GM10248 (cell line): ENCODE measurements around the gene OPRL1.
A peak's percentile ranks its signal among the peaks of the same experiment; 100 is the strongest.
"Not testable (repeated sequence)": the region's sequence is repeated elsewhere in the genome, so short reads cannot be mapped to it uniquely, and the experiment has no call there.

Source experiments
- CTCF ChIA-PET: fragments of 300-600 bp; sonication (Branson Sonifier 250); formaldehyde crosslinking; extraction: SDS; loops from one replicate; lab custom pipeline; 2021; ENCODE audit warnings: antibody characterized with exemption; lab: Yijun Ruan, JAX
- POLR2A ChIA-PET: fragments of 350-650 bp; sonication (Branson Sonifier 250); formaldehyde crosslinking; extraction: SDS; loops from one replicate; lab custom pipeline; 2020; ENCODE audit warnings: antibody characterized with exemption; lab: Yijun Ruan, JAX
- DNase-seq: peaks from one replicate; pipeline ENCODE4 v3.0.0; 2012; ENCODE audit errors: extremely low spot score
- TF ChIP-seq, protein P1 (sequence below): IDR thresholded peaks from 2 replicates; pipeline ENCODE4 v1.5.1; 2012; ENCODE audit warnings: mild to moderate bottlenecking, low read depth; ENCODE audit errors: extremely low read depth, missing control alignments, control extremely low read depth

The OPRL1 gene

DNA sequence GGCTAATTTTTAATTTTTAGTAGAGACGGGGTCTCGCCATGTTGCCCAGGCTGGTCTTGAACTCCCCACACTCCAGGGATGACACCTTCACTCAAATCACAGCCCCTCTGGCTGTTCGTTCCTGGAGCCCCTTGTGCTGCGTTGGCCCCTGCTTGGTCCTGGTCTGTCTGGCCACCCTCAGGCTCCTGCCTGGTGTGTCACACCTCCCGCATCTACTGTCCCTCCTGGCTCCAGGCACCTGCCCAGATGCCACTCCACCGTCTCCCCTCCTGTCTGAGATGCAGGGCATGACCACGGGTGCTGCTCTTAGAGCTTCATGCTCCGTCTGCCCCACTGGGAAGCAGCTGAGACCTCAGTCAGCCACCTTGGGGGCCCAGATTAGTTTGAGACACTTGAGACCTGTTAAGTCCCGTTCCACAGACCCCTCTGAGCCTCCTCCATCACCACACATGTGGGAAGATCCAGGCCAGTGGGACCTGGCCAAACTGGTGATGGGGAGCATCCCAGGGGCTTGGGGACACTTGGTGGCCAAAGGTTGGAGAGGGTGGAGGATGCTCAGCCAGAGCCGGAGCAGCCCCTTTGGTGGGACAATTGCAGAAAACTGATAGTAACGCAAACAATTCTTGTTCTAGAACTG lies 49.4 kb downstream of the OPRL1 start:
- ChIA-PET CTCF (no interaction called here), POLR2A (interaction anchor here (0.6 kb wide), 1 partner anchor 123 kb away, joined by 3 read pairs; no protein-coding TSS in a partner anchor)
- TF ChIP-seq, protein P1, sequence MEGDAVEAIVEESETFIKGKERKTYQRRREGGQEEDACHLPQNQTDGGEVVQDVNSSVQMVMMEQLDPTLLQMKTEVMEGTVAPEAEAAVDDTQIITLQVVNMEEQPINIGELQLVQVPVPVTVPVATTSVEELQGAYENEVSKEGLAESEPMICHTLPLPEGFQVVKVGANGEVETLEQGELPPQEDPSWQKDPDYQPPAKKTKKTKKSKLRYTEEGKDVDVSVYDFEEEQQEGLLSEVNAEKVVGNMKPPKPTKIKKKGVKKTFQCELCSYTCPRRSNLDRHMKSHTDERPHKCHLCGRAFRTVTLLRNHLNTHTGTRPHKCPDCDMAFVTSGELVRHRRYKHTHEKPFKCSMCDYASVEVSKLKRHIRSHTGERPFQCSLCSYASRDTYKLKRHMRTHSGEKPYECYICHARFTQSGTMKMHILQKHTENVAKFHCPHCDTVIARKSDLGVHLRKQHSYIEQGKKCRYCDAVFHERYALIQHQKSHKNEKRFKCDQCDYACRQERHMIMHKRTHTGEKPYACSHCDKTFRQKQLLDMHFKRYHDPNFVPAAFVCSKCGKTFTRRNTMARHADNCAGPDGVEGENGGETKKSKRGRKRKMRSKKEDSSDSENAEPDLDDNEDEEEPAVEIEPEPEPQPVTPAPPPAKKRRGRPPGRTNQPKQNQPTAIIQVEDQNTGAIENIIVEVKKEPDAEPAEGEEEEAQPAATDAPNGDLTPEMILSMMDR = no peak
- no peak for DNase-seq

DNA sequence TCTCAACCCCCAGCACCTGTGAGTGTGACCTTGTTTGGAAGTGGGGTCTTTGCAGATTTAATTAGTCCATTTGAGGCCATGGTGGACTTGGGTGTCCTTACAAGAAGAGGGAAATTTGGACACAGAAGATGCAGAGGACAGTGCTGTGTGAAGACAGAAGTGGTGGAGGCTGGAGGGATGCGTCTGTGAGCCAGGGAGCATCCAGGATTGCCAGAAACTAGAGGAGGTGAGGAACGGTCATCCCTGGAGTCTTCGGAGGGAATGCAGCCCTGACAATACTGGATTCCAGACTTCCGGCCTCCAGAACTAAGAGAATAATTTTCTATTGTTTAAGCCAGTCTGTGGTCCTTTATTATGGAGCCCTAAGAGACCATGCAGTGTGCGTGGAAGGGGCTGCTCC lies 50.4 kb downstream of the OPRL1 start:
- TF ChIP-seq, protein P1 = no peak
- CTCF ChIA-PET = no interaction called here
- DNase-seq = no peak
- POLR2A ChIA-PET = interaction anchor here (0.6 kb wide), 1 partner anchor 124 kb away, joined by 3 read pairs; no protein-coding TSS in a partner anchor

DNA sequence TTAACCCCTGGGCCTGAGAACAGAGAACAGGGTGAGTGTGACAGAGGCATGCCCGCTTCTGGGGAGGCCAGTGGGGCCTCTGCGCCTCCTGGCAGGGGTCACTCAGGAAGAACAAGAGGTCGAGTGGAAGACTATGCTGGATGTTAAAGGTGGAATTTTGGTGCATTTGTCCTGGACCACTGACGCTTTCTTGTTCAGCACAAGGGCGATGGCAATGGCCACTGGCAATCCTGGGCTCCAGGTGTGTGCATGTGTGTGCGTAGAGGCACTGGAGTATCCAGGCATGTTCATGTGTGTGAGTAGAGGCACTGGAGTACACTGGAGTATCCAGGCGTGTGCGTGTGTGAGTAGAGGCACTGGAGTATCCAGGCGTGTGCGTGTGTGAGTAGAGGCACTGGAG lies 51.0 kb downstream of the OPRL1 start:
- ChIA-PET CTCF (no interaction called here), POLR2A (no interaction called here)
- TF ChIP-seq, protein P1 = no peak
- no peak for DNase-seq

DNA sequence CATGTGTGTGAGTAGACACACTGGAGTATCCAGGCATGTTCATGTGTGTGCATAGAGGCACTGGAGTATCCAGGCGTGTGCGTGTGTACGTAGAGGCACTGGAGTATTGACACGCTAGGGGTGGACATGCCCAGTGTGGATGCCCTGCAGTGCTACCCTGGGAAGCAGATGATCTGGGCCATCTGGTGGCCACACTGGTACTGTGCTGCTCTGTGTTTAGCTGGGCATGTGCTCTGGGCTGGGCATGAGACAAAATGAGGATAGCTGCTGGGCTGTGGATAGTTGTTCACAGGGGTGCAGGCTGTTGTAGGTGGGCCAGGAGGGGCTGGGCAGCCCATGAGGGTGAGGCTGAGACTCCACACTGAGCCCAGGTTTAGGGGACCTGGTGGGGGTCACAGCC lies 51.5 kb downstream of the OPRL1 start:
- ChIA-PET POLR2A (no interaction called here), CTCF (no interaction called here)
- no peak for DNase-seq
- TF ChIP-seq, protein P1 = peak; percentile 19

DNA sequence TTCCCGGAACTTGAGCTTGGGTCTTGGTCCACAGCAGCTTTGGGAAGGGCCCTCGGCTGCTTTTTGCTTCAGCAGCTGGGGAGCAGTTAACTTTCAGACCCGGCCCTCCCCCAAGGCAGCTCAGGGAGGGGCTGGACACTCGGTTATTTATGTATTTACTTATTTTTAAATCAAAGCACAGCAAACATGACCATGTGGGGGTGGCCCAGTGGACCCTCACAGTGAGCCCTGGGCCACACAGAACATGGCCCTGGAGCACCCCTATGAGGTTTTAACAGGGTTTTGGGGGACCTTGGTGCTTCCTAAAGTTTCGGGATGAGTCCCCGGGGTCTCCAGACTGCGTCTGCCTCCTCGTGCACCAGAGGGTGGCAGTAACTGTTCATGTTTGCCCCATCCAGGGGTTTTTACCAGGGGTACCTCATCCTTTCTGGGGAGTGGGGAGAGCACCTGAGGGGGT lies 54.1 kb downstream of the OPRL1 start:
- ChIA-PET POLR2A (no interaction called here), CTCF (no interaction called here)
- TF ChIP-seq, protein P1 = no peak
- no peak for DNase-seq

DNA sequence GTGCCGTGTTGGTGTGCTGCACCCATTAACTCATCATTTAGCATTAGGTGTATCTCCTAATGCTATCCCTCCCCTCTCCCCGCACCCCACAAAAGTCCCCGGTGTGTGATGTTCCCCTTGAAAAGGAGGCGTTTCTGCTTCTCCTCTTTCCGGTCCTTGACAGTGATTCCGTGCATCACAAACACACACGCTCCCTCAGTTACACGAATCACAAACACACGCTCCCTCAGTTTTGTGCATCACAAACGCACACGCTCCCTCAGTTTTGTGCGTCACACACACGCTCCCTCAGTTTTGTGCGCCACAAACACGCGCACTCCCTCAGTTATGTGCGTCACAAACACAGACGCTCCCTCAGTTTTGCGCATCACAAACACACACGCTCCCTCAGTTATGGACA lies 54.9 kb downstream of the OPRL1 start:
- POLR2A ChIA-PET, DNase-seq, CTCF ChIA-PET: not testable (repeated sequence)

DNA sequence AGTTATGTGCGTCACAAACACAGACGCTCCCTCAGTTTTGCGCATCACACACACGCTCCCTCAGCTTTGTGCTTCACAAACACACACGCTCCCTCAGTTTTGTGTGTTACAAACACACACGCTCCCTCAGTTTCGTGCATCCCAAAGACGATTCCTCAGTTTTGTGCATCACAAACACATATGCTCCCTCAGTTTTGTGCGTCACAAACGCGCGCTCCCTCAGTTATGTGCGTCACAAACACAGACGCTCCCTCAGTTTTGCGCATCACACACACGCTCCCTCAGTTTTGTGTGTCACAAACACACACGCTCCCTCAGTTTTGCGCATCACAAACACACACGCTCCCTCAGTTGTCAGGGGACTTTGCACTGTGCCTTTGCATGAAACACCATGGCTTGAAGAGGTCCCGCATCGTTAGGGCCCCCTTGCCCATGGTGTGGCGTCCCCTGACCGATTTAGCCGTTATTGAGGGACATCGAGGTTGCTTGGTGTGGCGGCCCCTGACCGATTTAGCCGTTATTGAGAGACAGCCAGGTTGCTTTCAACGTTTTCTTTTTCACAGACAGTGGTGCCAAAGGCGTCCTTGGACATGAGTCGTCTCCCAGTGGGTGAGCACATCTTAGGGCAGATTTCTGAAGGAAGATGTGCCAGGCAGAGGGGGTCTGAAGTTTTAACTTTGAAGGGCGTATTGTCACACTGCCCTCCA lies 56.3 kb downstream of the OPRL1 start:
- ChIA-PET CTCF (no interaction called here), POLR2A (no interaction called here)
- DNase-seq = no peak
- TF ChIP-seq, protein P1 = no peak
